Fibroblast of lung (primary cell): ENCODE results near the gene LCN6.

ENCODE experiments used
- CTCF ChIP-seq, 2 donors: IDR thresholded peaks in 1 of 2; conservative IDR thresholded peaks in 1 of 2; 1 replicate in 1 of 2; 2 replicates in 1 of 2; pipeline ENCODE4 v1.5.1; 2011 to 2012; ENCODE audit warnings: low read length in 2 of 2, control low read depth in 1 of 2, inconsistent platforms in 1 of 2, low read depth in 1 of 2, mild to moderate bottlenecking in 1 of 2
- EZH2 ChIP-seq: IDR thresholded peaks from 2 replicates; pipeline ENCODE4 v1.5.1; 2012; ENCODE audit warnings: low read length, control low read depth, mild to moderate bottlenecking; ENCODE audit errors: missing control alignments

GRCh38 chr9:136718345-136719194, 29.8 kb downstream of the LCN6 start:
- TF ChIP-seq CTCF (conservative IDR thresholded peaks at IDR 0.05 in 1 of 2, IDR thresholded peaks at IDR 0.05 in 1 of 2; ENCODE audit: low read depth in 1 of 2, low read length in 2 of 2): no peak
- TF ChIP-seq EZH2: no peak
